K562 (cell line): ENCODE data around the gene LRMDA. TPM values are rescaled to one million over a fixed set of nuclear protein-coding genes. Genes with fewer than 3 reads are reported as not detected.

Experiments used
- ATAC-seq: fragments of 200-7000 bp; cut with Tn5 transposase; 3 replicates; pipeline ENCODE4 v1.9.1; 2020; ENCODE audit warnings: moderate library complexity
- BruUV-seq: library from RNA; stranded (reverse); fragments of 400-500 nt; replicated peaks from 2 replicates; lab custom pipeline; 2021; lab: Mats Ljungman, UMichigan
- CTCF ChIA-PET: fragments of 300-600 bp; formaldehyde crosslinking; extraction: SDS; loops from one replicate; lab custom pipeline; 2021; ENCODE audit warnings: low intra/inter-chr PET ratio; lab: Yijun Ruan, JAX
- POLR2A ChIA-PET: fragments of 300-600, 350-650 bp; sonication (Branson Sonifier 250); formaldehyde crosslinking; extraction: SDS; loops from one replicate; lab custom pipeline; 2021; ENCODE audit warnings: antibody characterized with exemption, inconsistent platforms; lab: Yijun Ruan, JAX
- DNase-seq, 4 experiments: peaks; one replicate each; pipeline versions ENCODE4 v3.0.0 to v3.0.0-alpha.2; 2011 to 2018; ENCODE audit warnings: low spot score in 3 of 4, mixed read lengths in 3 of 4; ENCODE audit errors: extremely low read depth in 1 of 4
- FAIRE-seq: peaks from 2 replicates; lab custom pipeline; 2011; peaks lifted over from hg19 to GRCh38; lab: Jason Lieb, UNC
- H2AFZ ChIP-seq: 2 replicates; pipeline ENCODE4 v1.6.0; 2011; ENCODE audit warnings: low read depth, low read length, control low read depth, inconsistent platforms
- H3K27ac ChIP-seq: fragments of 200-600 bp; 3 replicates; pipeline ENCODE4 v1.8.0; 2011; ENCODE audit warnings: low read depth, mild to moderate bottlenecking, control low read depth, inconsistent platforms, low read length, moderate library complexity, mixed read lengths; ENCODE audit errors: extremely low read depth
- H3K27me3 ChIP-seq, 2 experiments: fragments of 300-600 bp in 1 of 2; 2 replicates in 1 of 2; 3 replicates in 1 of 2; pipeline versions ENCODE4 v1.6.0 to v1.8.0; 2011; ENCODE audit warnings: inconsistent platforms in 2 of 2, low read length in 2 of 2, mild to moderate bottlenecking in 1 of 2, mixed read lengths in 1 of 2, moderate library complexity in 1 of 2; ENCODE audit not compliant: control insufficient read depth in 2 of 2, insufficient read depth in 2 of 2
- H3K36me3 ChIP-seq: fragments of 300-600 bp; 3 replicates; pipeline ENCODE4 v1.8.0; 2011; ENCODE audit warnings: mild to moderate bottlenecking, low read length, inconsistent platforms; ENCODE audit not compliant: control insufficient read depth, insufficient read depth
- H3K4me1 ChIP-seq, 2 experiments: fragments of 200-600 bp in 1 of 2; replicated peaks in 1 of 2; 2 replicates in 1 of 2; 3 replicates in 1 of 2; pipeline versions ENCODE4 v1.5.1 to v1.8.0; 2011; ENCODE audit warnings: inconsistent platforms in 2 of 2, low read length in 2 of 2, mild to moderate bottlenecking in 1 of 2, mixed read lengths in 1 of 2, moderate library complexity in 1 of 2; ENCODE audit not compliant: control insufficient read depth in 2 of 2, insufficient read depth in 2 of 2
- H3K4me2 ChIP-seq: 2 replicates; pipeline ENCODE4 v1.6.1; 2011; ENCODE audit warnings: low read length, control low read depth, inconsistent platforms, mixed read lengths; ENCODE audit not compliant: insufficient read depth
- H3K4me3 ChIP-seq: fragments of 200-600 bp; sonication (generic), shearing (Covaris generic); 2 replicates; pipeline ENCODE4 v1.5.1; 2016; ENCODE audit warnings: control low read depth, inconsistent platforms
- H3K79me2 ChIP-seq: fragments of 200-600 bp; 3 replicates; pipeline ENCODE4 v1.8.0; 2011; ENCODE audit warnings: low read length, inconsistent platforms; ENCODE audit not compliant: control insufficient read depth, insufficient read depth
- H3K9ac ChIP-seq, 2 experiments: 2 replicates each; pipeline versions ENCODE4 v1.6.0 to v1.6.1; 2011; ENCODE audit warnings: low read depth in 2 of 2, low read length in 2 of 2, control low read depth in 1 of 2, inconsistent platforms in 1 of 2, mild to moderate bottlenecking in 1 of 2, mixed read lengths in 1 of 2; ENCODE audit not compliant: insufficient read depth in 1 of 2
- H3K9me1 ChIP-seq: one replicate; pipeline ENCODE4 v1.6.0; 2011; ENCODE audit warnings: inconsistent platforms, mild to moderate bottlenecking, low read length, moderate library complexity; ENCODE audit not compliant: control insufficient read depth, insufficient read depth
- H3K9me3 ChIP-seq: replicated peaks from 2 replicates; pipeline ENCODE4 v1.5.1; 2011; ENCODE audit warnings: low read depth, low read length, inconsistent platforms; ENCODE audit not compliant: control insufficient read depth, insufficient read depth
- H4K20me1 ChIP-seq: replicated peaks from 2 replicates; pipeline ENCODE4 v1.6.1; 2011; ENCODE audit warnings: low read length, inconsistent platforms, mixed read lengths; ENCODE audit not compliant: control insufficient read depth, insufficient read depth
- NFXL1 ChIP-seq: fragments of 450-650 bp; formaldehyde crosslinking; IDR thresholded peaks from 2 replicates; pipeline ENCODE4 v1.4.0; 2021; ENCODE audit warnings: mild to moderate bottlenecking
- WGBS: fragments of 100-300 bp; shearing (Covaris generic); methylation state at CpG from one replicate; pipeline ENCODE4 v1.1.6; 2016; ENCODE audit warnings: low coverage, mixed read lengths; ENCODE audit not compliant: insufficient coverage; ENCODE audit errors: missing lambda C conversion rate; 5-methylcytosine and 5-hydroxymethylcytosine counted together
- in situ Hi-C: fragments of 300-500 bp; cut with MboI; formaldehyde crosslinking; loops from 4 replicates; pipeline ENCODE4 v1.15.0; 2018; ENCODE audit warnings: inconsistent platforms, mixed read lengths
- intact Hi-C: fragments of 100-400 bp; cut with micrococcal nuclease; formaldehyde crosslinking; loops from 2 replicates; pipeline ENCODE4 v1.14.2; 2022
- polyA plus RNA-seq, 8 experiments: library from polyadenylated mRNA; depleted of rRNA in 4 of 8; stranded (reverse) in 5 of 8; unstranded in 3 of 8; fragments of >200 nt; fragmentation: Nextera tagmentation in 2 of 8; fragmentation: Illumina TruSeq in 1 of 8; extraction: Ambion mirVana in 2 of 8; extraction: Trizol in 1 of 8; gene quantifications; 2 replicates each; pipeline versions ENCODE4 v1.2.1 to v1.2.3, GENCODE V29; 2011 to 2014; ENCODE audit warnings: inconsistent platforms in 1 of 8, missing spikeins in 1 of 8
- total RNA-seq, 7 experiments: library from RNA; depleted of rRNA in 6 of 7; stranded (reverse); fragments of >200 nt in 6 of 7; fragmentation: Illumina TruSeq in 2 of 7; extraction: Trizol in 2 of 7; gene quantifications; 2 replicates each; pipeline versions ENCODE4 v1.2.1 to v1.2.3, GENCODE V29; 2011 to 2021; ENCODE audit warnings: low replicate concordance in 1 of 7
- TF ChIP-seq, protein P1 (sequence below): conservative IDR thresholded peaks from 2 replicates; pipeline ENCODE4 v1.6.1; 2011; ENCODE audit warnings: low read depth, mild to moderate bottlenecking, low read length; ENCODE audit not compliant: control insufficient read depth
- TF ChIP-seq, protein P2 (sequence below), 2 experiments: fragments of 150-350 bp in 1 of 2; IDR thresholded peaks; 2 replicates each; pipeline ENCODE4 v1.6.1; 2012 to 2016; ENCODE audit warnings: low read depth in 2 of 2, low read length in 2 of 2, mild to moderate bottlenecking in 1 of 2, moderate library complexity in 1 of 2

LRMDA gene
- total and polyA plus RNA-seq, 9 of the 15 experiments (the other 6 are each of a cell fraction or from before 2014, with no cell fraction given): 0.25 TPM; not detected in 8

DNA sequence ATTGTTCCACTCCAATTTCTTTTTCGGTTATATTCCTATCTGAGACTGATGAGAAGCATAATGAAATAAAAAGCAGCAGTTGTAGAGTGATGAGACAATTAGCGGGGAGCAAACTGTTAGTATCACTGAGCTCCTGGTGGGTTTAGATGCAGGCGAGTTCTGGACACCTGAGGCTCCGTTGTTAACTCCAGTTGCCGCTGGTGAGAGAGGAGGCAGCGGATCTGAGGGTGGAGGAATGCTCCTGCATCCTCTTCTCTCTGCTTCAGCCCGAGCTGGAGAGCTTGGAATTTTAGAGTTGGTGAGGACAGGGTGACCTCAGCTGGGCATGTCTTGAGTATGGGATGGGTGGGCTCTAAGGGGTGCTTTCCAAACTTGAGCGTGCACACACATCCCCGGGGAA, 31.4 kb downstream of the LRMDA start:
- H3K4me2 ChIP-seq: no peak overlapping the region
- no TSS peak for BruUV-seq
- H3K9me3 ChIP-seq: no peaks in the 10 kb centered on the region
- CTCF ChIA-PET: no interaction called here
- H2AFZ ChIP-seq: no peak overlapping the region
- no peak overlapping the region for H3K4me3 ChIP-seq
- FAIRE-seq (no peak), DNase-seq (no peak)
- no peaks in the 10 kb centered on the region for H3K4me1 ChIP-seq
- peaks cover 7 to 20% of the 10 kb centered on the region in 2 experiments for H3K27me3 ChIP-seq
- H4K20me1 ChIP-seq: no peaks in the 10 kb centered on the region
- no peaks in the 10 kb centered on the region for H3K36me3 ChIP-seq
- TF ChIP-seq, protein P1, sequence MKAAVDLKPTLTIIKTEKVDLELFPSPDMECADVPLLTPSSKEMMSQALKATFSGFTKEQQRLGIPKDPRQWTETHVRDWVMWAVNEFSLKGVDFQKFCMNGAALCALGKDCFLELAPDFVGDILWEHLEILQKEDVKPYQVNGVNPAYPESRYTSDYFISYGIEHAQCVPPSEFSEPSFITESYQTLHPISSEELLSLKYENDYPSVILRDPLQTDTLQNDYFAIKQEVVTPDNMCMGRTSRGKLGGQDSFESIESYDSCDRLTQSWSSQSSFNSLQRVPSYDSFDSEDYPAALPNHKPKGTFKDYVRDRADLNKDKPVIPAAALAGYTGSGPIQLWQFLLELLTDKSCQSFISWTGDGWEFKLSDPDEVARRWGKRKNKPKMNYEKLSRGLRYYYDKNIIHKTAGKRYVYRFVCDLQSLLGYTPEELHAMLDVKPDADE: no peak
- TF ChIP-seq, protein P2, sequence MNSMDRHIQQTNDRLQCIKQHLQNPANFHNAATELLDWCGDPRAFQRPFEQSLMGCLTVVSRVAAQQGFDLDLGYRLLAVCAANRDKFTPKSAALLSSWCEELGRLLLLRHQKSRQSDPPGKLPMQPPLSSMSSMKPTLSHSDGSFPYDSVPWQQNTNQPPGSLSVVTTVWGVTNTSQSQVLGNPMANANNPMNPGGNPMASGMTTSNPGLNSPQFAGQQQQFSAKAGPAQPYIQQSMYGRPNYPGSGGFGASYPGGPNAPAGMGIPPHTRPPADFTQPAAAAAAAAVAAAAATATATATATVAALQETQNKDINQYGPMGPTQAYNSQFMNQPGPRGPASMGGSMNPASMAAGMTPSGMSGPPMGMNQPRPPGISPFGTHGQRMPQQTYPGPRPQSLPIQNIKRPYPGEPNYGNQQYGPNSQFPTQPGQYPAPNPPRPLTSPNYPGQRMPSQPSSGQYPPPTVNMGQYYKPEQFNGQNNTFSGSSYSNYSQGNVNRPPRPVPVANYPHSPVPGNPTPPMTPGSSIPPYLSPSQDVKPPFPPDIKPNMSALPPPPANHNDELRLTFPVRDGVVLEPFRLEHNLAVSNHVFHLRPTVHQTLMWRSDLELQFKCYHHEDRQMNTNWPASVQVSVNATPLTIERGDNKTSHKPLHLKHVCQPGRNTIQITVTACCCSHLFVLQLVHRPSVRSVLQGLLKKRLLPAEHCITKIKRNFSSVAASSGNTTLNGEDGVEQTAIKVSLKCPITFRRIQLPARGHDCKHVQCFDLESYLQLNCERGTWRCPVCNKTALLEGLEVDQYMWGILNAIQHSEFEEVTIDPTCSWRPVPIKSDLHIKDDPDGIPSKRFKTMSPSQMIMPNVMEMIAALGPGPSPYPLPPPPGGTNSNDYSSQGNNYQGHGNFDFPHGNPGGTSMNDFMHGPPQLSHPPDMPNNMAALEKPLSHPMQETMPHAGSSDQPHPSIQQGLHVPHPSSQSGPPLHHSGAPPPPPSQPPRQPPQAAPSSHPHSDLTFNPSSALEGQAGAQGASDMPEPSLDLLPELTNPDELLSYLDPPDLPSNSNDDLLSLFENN (IDR thresholded peaks at IDR 0.05; ENCODE audit: low read depth in 2 of 2, low read length in 2 of 2): no peak
- TF ChIP-seq NFXL1: no peak
- TF ChIP-seq, all 486 proteins: peak for 0
- in situ Hi-C loops: no loop called here
- POLR2A ChIA-PET: no interaction called here
- Histone ChIP-seq H3K9ac (no peak overlapping the region), H3K27ac (no peak overlapping the region), H3K79me2 (no peaks in the 10 kb centered on the region), H3K9me1 (no peaks in the 10 kb centered on the region)
- 0% methylated on average over 9 of the region's 9 CpGs for WGBS
- no peak for ATAC-seq
- intact Hi-C loops: no loop called here
